Keratinocyte (primary cell): ENCODE data around the gene DUSP5. TPM values are rescaled to one million over a fixed set of nuclear protein-coding genes. Genes with fewer than 3 reads are reported as not detected.

Source experiments
- DNase-seq: peaks from one replicate; pipeline ENCODE4 v3.0.0-alpha.2; 2011; ENCODE audit warnings: low read depth, missing footprints, low spot score
- FAIRE-seq: peaks from 2 replicates; lab custom pipeline; 2011; peaks lifted over from hg19 to GRCh38; lab: Jason Lieb, UNC
- H2AFZ ChIP-seq: 2 replicates; pipeline ENCODE4 v1.6.0; 2012; ENCODE audit warnings: low read length, control low read depth, inconsistent platforms; ENCODE audit not compliant: control insufficient read depth
- H3K27ac ChIP-seq: 2 replicates; pipeline ENCODE4 v1.5.1; 2011; ENCODE audit warnings: low read length; ENCODE audit not compliant: control insufficient read depth, insufficient read depth
- H3K27me3 ChIP-seq: 3 replicates; pipeline ENCODE4 v1.6.0; 2011; ENCODE audit warnings: low read length; ENCODE audit not compliant: control insufficient read depth, insufficient read depth; ENCODE audit errors: extremely low read depth
- H3K36me3 ChIP-seq, 2 experiments: 2 replicates in 1 of 2; 3 replicates in 1 of 2; pipeline ENCODE4 v1.5.1; 2011; ENCODE audit warnings: low read length in 2 of 2, mild to moderate bottlenecking in 1 of 2; ENCODE audit not compliant: control insufficient read depth in 2 of 2, insufficient read depth in 2 of 2; ENCODE audit errors: extremely low read depth in 1 of 2
- H3K4me1 ChIP-seq: 3 replicates; pipeline ENCODE4 v1.5.1; 2011; ENCODE audit warnings: low read length; ENCODE audit not compliant: control insufficient read depth, insufficient read depth; ENCODE audit errors: extremely low read depth
- H3K4me2 ChIP-seq: 3 replicates; pipeline ENCODE4 v1.6.0; 2011; ENCODE audit warnings: low read depth, low read length; ENCODE audit not compliant: control insufficient read depth, insufficient read depth; ENCODE audit errors: extremely low read depth
- H3K4me3 ChIP-seq, 3 experiments: fragments of 200-600 bp in 1 of 3; sonication (generic) in 1 of 3; 2 replicates in 2 of 3; 3 replicates in 1 of 3; pipeline ENCODE4 v1.5.1; 2011 to 2016; ENCODE audit warnings: low read length in 3 of 3, mild to moderate bottlenecking in 3 of 3, control low read depth in 2 of 3, inconsistent platforms in 1 of 3, low read depth in 1 of 3, mixed read lengths in 1 of 3, mixed run types in 1 of 3, moderate library complexity in 1 of 3; ENCODE audit not compliant: control insufficient read depth in 2 of 3, insufficient read depth in 2 of 3; ENCODE audit errors: extremely low read depth in 1 of 3
- H3K79me2 ChIP-seq: 2 replicates; pipeline ENCODE4 v1.6.0; 2012; ENCODE audit warnings: low read length; ENCODE audit not compliant: control insufficient read depth, insufficient read depth
- H3K9ac ChIP-seq: 3 replicates; pipeline ENCODE4 v1.6.0; 2011; ENCODE audit warnings: low read length; ENCODE audit not compliant: control insufficient read depth, insufficient read depth; ENCODE audit errors: extremely low read depth
- H3K9me1 ChIP-seq: 3 replicates; pipeline ENCODE4 v1.6.0; 2011; ENCODE audit warnings: low read length; ENCODE audit not compliant: control insufficient read depth, insufficient read depth; ENCODE audit errors: extremely low read depth
- H3K9me3 ChIP-seq: 2 replicates; pipeline ENCODE4 v1.5.1; 2012; ENCODE audit warnings: low read depth, low read length; ENCODE audit not compliant: control insufficient read depth
- H4K20me1 ChIP-seq: 3 replicates; pipeline ENCODE4 v1.6.0; 2011; ENCODE audit warnings: low read length; ENCODE audit not compliant: control insufficient read depth, insufficient read depth; ENCODE audit errors: extremely low read depth
- EZH2 ChIP-seq: IDR thresholded peaks from one replicate; pipeline ENCODE4 v1.6.1; 2012; ENCODE audit warnings: inconsistent platforms, mild to moderate bottlenecking, low read length, moderate library complexity
- dilution Hi-C: fragments of 300-500 bp; cut with MboI; formaldehyde crosslinking; loops from one replicate; pipeline ENCODE4 v1.7.0; 2020; ENCODE audit warnings: low sequenced_read_pairs; ENCODE audit not compliant: extremely low pct_ligation_motif_present
- polyA plus RNA-seq, 5 experiments: library from polyadenylated mRNA; depleted of rRNA in 3 of 5; stranded (reverse) in 3 of 5; stranded (forward) in 1 of 5; unstranded in 1 of 5; fragments of >200 nt; gene quantifications; 1 replicate in 1 of 5; 2 replicates in 3 of 5; 3 replicates in 1 of 5; pipeline versions ENCODE4 v1.2.1 to v1.2.3, GENCODE V29; 2011 to 2012; ENCODE audit warnings: missing spikeins in 2 of 5, low read depth in 1 of 5, low replicate concordance in 1 of 5
- TF ChIP-seq, protein P1 (sequence below), 3 experiments: IDR thresholded peaks in 1 of 3; conservative IDR thresholded peaks in 1 of 3; optimal IDR thresholded peaks in 1 of 3; 2 replicates in 2 of 3; 3 replicates in 1 of 3; pipeline versions ENCODE3 to v1.5.1; 2011; ENCODE audit warnings: low read length in 3 of 3, mild to moderate bottlenecking in 3 of 3, moderate library complexity in 2 of 3, control low read depth in 1 of 3, inconsistent platforms in 1 of 3; ENCODE audit not compliant: insufficient read depth in 2 of 3; ENCODE audit errors: extremely low read depth in 1 of 3

DUSP5 gene
- polyA plus RNA-seq, 1 donor (not counting 4 experiments of a cell fraction or from before 2014, with no cell fraction given): 49.6 TPM

DNA sequence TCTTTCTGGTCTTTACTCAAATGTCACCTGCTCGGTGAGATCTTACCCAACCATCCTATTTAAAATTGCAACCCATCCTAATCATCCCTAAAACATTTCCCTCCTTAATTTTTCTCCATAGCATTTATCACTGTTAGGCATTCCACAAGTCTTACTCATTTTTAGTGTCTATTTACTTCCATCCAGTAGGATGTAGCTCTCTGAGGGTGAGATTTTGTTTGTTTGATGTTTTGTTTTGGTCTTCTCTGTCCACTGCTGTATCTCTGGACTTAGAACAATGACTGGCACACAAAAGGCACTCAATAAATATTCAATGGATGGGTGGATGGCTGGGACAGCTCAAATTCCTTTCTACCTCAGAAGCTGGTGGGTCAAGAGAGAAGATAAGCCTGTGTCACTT lies 15.8 kb upstream of the DUSP5 start:
- no peak overlapping the region for H3K9ac ChIP-seq
- FAIRE-seq (peak; percentile 20), DNase-seq (no peak)
- H3K36me3 ChIP-seq: no peaks in the 10 kb centered on the region
- no peak overlapping the region for H2AFZ ChIP-seq
- no peaks in the 10 kb centered on the region for H3K9me1 ChIP-seq
- dilution Hi-C loops: no loop called here
- H3K9me3 ChIP-seq: no peaks in the 10 kb centered on the region
- H3K27me3 ChIP-seq: no peaks in the 10 kb centered on the region
- H3K4me2 ChIP-seq: no peak overlapping the region
- H3K4me3 ChIP-seq: no peak overlapping the region
- H4K20me1 ChIP-seq: no peaks in the 10 kb centered on the region
- TF ChIP-seq, protein P1, sequence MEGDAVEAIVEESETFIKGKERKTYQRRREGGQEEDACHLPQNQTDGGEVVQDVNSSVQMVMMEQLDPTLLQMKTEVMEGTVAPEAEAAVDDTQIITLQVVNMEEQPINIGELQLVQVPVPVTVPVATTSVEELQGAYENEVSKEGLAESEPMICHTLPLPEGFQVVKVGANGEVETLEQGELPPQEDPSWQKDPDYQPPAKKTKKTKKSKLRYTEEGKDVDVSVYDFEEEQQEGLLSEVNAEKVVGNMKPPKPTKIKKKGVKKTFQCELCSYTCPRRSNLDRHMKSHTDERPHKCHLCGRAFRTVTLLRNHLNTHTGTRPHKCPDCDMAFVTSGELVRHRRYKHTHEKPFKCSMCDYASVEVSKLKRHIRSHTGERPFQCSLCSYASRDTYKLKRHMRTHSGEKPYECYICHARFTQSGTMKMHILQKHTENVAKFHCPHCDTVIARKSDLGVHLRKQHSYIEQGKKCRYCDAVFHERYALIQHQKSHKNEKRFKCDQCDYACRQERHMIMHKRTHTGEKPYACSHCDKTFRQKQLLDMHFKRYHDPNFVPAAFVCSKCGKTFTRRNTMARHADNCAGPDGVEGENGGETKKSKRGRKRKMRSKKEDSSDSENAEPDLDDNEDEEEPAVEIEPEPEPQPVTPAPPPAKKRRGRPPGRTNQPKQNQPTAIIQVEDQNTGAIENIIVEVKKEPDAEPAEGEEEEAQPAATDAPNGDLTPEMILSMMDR (optimal IDR thresholded peaks at IDR 0.05 in 1 of 3, IDR thresholded peaks at IDR 0.05 in 1 of 3, conservative IDR thresholded peaks at IDR 0.05 in 1 of 3; ENCODE audit: extremely low read depth in 1 of 3, insufficient read depth in 2 of 3, low read length in 3 of 3): no peak
- TF ChIP-seq EZH2: no peak
- H3K79me2 ChIP-seq: no peaks in the 10 kb centered on the region
- no peak overlapping the region for H3K27ac ChIP-seq
- H3K4me1 ChIP-seq: peaks cover 24% of the 10 kb centered on the region

DNA sequence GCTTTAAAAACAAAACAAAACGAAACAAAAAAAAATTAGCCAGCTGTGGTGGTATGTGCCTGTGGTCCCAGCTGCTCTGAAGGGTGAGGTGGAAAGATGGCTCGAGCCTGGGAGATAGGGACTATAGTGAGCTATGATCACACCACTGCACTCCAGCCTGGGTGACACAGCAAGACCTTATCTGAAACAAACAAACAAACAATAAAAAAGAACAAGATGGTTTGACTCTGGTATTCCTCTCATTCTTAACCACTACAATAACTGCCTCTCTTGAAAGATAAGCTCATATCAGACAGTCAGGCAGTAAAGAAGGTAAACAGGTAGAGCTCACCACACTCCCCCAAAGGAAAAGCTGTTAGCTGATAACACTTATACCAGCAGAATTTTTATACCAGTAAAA lies 14.1 kb upstream of the DUSP5 start:
- Histone ChIP-seq H3K4me2 (no peak overlapping the region), H3K79me2 (no peaks in the 10 kb centered on the region), H3K9me1 (no peaks in the 10 kb centered on the region), H3K9me3 (no peaks in the 10 kb centered on the region), H3K27me3 (no peaks in the 10 kb centered on the region), H3K4me1 (peaks cover 41% of the 10 kb centered on the region), H3K4me3 (no peak overlapping the region), H4K20me1 (no peaks in the 10 kb centered on the region), H3K9ac (no peak overlapping the region), H2AFZ (no peak overlapping the region), H3K36me3 (no peaks in the 10 kb centered on the region), H3K27ac (no peak overlapping the region)
- dilution Hi-C loops: no loop called here
- DNase-seq (no peak), FAIRE-seq (no peak)
- no peak for TF ChIP-seq EZH2
- TF ChIP-seq, protein P1 (optimal IDR thresholded peaks at IDR 0.05 in 1 of 3, IDR thresholded peaks at IDR 0.05 in 1 of 3, conservative IDR thresholded peaks at IDR 0.05 in 1 of 3; ENCODE audit: extremely low read depth in 1 of 3, insufficient read depth in 2 of 3, low read length in 3 of 3): no peak
